ENCODE results near the gene NHS. TPM values are rescaled to one million over a fixed set of nuclear protein-coding genes. Genes with fewer than 3 reads are reported as not detected.

Gene NHS
- total and polyA plus RNA-seq, 2 of the 13 experiments (the other 11 are each of a cell fraction or from before 2014, with no cell fraction given), result 0.02 TPM; not detected in 1

DNA sequence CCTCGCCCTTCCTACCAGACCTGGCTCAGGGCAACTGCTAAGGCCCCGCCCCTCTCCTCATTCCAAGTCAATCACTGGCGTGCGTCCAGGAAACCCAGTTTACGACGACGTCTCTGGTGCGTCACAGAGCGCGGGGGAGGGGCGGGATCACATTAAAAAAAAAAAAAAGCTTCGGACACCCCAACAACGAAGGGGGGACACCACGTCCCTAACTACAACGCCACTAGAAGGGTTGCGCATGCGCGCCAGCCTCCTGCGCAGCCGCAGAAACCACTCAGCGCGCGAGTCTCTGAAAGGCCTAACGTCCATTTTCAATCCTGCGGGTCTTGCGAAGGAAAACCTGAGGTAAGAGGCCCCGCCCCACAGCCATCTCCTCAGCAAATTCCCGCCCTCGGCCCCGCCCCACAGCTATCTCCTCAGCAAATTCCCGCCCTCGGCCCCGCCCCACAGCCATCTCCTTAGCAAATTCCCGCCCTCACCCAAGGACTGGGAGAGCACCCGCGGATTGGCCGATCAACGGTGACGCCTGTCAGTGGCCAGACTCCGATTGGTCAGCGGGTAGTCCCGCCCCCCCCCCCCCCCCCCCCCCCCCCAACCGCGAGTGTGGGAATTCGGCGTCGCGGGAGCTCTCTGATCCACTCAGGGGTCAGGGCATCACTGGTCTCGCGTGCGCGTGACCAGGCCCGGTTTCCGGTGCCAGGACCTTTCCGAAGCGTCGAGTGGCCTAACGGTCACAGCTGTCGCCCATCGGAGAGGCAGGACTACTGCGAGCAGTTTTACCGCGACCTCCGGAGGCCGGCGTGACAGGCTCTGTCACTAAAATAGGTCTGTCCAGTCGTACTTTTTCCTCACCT lies 362.1 kb downstream of the NHS start, which contains the start of gene SCML1 (continued):
- TF ChIP-seq SNAPC4 (CRISPR knock-in tag; IDR thresholded peaks at IDR 0.05) (no peak), NR2F1 (CRISPR knock-in tag; IDR thresholded peaks at IDR 0.05) (no peak), CEBPB (IDR thresholded peaks at IDR 0.05; ENCODE audit: borderline replicate concordance, low read depth, low read length) (no peak), ZNF510 (CRISPR knock-in tag; IDR thresholded peaks at IDR 0.05; ENCODE audit: low read depth) (no peak), ZMYM4 (CRISPR knock-in tag; IDR thresholded peaks at IDR 0.05) (no peak; the same call in 1 of the 2 replicates), ZNF333 (CRISPR knock-in tag; IDR thresholded peaks at IDR 0.05; ENCODE audit: borderline replicate concordance) (no peak), NR3C1 (CRISPR knock-in tag; IDR thresholded peaks at IDR 0.05) (no peak), ZNF557 (CRISPR knock-in tag; IDR thresholded peaks at IDR 0.05) (no peak), ZNF530 (CRISPR knock-in tag; IDR thresholded peaks at IDR 0.05; ENCODE audit: low read depth) (no peak), BRCA1 (CRISPR knock-in tag; IDR thresholded peaks at IDR 0.05) (no peak), ZNF549 (CRISPR knock-in tag; IDR thresholded peaks at IDR 0.05) (no peak), PAXIP1 (CRISPR knock-in tag; conservative IDR thresholded peaks at IDR 0.05) (no peak; the same call in 1 of the 2 replicates), MLLT10 (CRISPR knock-in tag; IDR thresholded peaks at IDR 0.05) (no peak), ATF6 (CRISPR knock-in tag; conservative IDR thresholded peaks at IDR 0.05) (no peak), MTA3 (CRISPR knock-in tag; IDR thresholded peaks at IDR 0.05) (no peak)
- TF ChIP-seq, protein P1, sequence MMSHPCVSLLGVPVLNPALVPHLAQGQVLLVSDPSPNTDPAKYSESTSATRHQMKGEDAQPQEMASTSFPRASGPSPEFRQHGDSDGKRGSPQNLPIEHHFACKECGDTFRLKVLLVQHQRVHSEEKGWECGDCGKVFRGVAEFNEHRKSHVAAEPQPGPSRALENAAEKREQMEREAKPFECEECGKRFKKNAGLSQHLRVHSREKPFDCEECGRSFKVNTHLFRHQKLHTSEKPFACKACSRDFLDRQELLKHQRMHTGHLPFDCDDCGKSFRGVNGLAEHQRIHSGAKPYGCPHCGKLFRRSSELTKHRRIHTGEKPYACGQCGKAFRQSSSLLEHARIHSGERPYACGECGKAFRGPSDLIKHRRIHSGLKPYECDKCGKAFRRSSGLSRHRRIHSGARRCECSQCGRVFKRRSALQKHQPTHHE (CRISPR knock-in tag; IDR thresholded peaks at IDR 0.05; ENCODE audit: borderline replicate concordance), result no peak
